ENCODE data around the gene ADGRB3.
"Not testable (repeated sequence)": the region's sequence is repeated elsewhere in the genome, so short reads cannot be mapped to it uniquely, and the experiment has no call there.

The ADGRB3 gene

DNA sequence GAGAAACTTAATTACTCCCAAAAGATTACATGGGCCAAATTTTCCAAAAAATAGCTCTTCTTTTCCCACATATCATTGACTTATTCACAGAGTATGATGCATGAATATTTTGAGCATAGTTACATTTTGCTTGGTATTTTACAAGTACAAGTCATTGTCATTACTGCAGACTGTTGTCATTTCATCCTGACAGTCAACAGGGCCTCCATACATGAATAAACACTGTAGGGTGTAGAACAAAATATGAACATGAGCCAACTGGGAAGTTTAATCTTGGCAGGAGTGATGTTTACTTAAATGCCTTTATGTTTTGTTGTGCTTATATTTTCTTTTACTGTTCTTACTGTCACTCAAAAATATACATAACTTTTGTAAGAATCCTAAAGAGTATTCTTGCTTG lies 340.7 kb downstream of the ADGRB3 start:
- no peak for DNase-seq (ENCODE audit: extremely low read depth, low read depth)
- TF ChIP-seq, protein P1, sequence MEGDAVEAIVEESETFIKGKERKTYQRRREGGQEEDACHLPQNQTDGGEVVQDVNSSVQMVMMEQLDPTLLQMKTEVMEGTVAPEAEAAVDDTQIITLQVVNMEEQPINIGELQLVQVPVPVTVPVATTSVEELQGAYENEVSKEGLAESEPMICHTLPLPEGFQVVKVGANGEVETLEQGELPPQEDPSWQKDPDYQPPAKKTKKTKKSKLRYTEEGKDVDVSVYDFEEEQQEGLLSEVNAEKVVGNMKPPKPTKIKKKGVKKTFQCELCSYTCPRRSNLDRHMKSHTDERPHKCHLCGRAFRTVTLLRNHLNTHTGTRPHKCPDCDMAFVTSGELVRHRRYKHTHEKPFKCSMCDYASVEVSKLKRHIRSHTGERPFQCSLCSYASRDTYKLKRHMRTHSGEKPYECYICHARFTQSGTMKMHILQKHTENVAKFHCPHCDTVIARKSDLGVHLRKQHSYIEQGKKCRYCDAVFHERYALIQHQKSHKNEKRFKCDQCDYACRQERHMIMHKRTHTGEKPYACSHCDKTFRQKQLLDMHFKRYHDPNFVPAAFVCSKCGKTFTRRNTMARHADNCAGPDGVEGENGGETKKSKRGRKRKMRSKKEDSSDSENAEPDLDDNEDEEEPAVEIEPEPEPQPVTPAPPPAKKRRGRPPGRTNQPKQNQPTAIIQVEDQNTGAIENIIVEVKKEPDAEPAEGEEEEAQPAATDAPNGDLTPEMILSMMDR (IDR thresholded peaks at IDR 0.05; ENCODE audit: low read depth, low read length), result no peak

DNA sequence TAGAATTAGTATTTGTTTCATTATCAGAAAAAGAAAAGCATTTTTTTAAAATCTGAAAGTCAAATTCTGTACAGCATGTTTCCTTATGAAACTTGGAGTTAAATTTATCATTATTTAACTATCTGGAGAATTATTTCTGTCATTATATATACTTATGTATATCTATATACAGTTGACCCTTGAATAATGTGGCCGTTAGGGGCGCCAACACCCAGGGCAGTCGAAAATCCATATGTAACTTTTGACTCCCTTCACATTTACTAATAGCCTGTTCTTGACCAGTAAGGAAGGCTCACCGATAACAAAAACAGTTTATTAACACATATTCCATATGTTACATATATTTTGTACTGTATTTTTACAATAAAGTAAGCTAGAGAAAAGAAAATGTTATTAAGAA lies 341.2 kb downstream of the ADGRB3 start:
- no peak for DNase-seq (ENCODE audit: extremely low read depth, low read depth)
- TF ChIP-seq, protein P1 (IDR thresholded peaks at IDR 0.05; ENCODE audit: low read depth, low read length), result no peak

DNA sequence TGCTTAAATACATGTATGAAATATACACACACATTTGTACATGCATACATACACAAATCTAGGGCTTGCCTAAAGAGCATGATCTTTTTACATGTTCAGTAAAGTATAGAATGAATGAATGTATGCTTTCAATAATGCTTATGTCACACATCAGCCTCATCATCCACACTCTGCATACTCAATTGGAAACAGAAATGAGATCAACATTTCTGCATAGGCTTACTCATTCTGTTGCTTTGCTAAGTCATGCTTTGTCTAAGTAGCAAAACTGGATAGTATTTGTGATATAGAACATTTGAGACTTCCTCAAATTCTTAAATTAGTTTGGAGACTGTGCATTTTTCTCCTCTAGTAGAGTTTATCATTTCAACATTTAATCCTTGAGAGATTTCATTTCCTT lies 343.3 kb downstream of the ADGRB3 start:
- TF ChIP-seq, protein P1 (IDR thresholded peaks at IDR 0.05; ENCODE audit: low read depth, low read length), result no peak
- no peak for DNase-seq (ENCODE audit: extremely low read depth, low read depth)

DNA sequence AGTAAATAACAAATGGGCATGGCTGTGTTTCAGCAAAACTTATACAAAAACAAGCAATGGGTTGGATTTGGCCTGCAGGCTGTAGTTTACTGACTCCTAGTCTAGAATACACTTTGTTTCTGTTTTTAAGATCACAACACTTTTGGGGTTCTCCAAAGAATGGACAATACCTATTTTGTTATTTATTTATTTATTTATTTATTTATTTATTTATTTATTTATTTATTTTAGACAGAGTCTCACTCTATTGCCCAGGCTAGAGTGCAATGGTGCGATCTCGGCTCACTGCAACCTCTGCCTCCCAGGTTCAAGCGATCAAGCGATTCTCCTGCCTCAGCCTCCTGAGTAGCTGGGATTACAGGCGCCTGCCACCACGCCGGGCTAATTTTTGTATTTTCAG lies 346.6 kb downstream of the ADGRB3 start:
- DNase-seq (ENCODE audit: extremely low read depth, low read depth), result not testable (repeated sequence)

DNA sequence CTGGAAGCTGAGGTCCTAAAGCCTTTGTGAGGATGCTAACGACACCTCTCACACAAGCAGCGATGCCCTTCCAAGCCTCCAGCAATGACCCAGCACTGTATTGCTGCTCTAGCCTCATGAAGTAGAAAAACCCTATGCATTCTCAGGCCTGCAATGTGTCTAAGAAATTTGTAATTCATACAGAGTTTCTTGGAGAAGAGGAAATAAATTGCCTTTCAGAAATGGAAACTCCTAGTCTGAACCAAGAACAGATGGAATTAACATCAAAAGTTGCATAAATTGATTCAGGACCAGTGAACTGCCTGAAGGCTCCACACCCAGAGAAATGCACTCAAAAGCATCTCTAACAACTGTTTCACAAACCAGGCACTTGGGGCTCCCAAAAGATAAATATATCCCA lies 353.6 kb downstream of the ADGRB3 start:
- TF ChIP-seq, protein P1 (IDR thresholded peaks at IDR 0.05; ENCODE audit: low read depth, low read length), result no peak

DNA sequence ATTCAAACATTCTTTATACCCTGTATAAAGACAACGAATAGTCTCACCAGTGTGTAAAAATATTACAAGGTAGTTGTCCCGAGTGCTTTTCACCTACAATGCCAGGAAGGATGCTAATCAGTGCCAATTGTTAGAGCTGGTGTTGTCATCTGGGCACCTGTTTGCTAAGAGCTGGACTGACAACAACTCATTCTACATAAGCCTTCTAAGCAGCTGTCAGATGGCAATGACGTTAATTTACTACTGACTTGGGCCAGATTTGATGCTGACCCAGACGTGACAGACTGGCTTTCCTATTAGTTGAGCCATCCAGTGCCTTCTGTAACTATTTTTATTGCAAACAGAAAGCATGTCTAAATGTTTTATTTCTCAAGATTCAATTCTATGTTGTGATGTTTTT lies 355.2 kb downstream of the ADGRB3 start:
- DNase-seq (ENCODE audit: extremely low read depth, low read depth), result no peak
- TF ChIP-seq, protein P1 (IDR thresholded peaks at IDR 0.05; ENCODE audit: low read depth, low read length), result no peak

More for the DNA sequence above, 353.6 kb downstream of the ADGRB3 start:
- no peak for DNase-seq (ENCODE audit: extremely low read depth, low read depth)

DNA sequence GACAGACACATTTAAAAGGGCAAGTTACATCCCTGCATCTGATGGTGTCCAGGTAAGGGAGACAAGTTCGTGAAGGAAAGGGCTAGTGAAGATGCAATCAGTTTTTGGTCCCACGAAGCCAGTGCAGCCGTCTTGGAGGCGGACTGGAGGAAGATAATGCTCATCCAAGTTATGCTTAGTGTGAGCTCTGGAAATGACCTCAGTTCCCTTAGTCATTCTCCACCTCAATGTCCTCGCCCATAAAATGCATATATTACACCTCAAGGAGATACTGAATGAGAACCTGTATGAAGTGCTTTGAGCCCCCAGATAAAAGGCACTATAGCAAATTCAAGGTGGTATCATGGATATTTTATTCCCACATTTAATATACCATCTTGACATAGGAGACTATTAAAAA lies 358.8 kb downstream of the ADGRB3 start:
- no peak for DNase-seq (ENCODE audit: extremely low read depth, low read depth)

DNA sequence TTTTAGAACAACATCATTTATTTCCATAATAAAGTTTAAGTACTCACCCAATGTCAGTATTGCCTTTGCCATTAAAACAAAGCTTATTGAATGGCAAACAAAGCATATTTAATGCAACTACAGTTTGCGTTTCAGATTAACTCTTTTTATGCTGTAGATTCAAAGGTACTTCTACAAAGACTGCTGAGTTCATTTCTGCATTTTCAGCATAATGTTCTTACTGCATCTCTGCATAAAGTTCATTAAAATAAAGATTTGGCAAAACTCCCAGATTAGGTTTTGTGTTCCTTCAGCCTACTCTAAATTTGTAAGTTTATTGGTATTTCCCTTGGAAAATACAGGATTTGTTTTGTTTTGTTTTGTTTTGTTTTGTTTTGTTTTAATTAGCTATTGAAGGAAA lies 359.4 kb downstream of the ADGRB3 start:
- TF ChIP-seq, protein P1 (IDR thresholded peaks at IDR 0.05; ENCODE audit: low read depth, low read length), result no peak
- no peak for DNase-seq (ENCODE audit: extremely low read depth, low read depth)

More for the DNA sequence above, 358.8 kb downstream of the ADGRB3 start:
- TF ChIP-seq, protein P1 (IDR thresholded peaks at IDR 0.05; ENCODE audit: low read depth, low read length), result no peak

Measured in AG09319 (cell line).